SK-N-SH (cell line): ENCODE data around the gene MYO7A.

Experiments used
- CTCF ChIP-seq: fragments of 200-600 bp; sonication (generic); IDR thresholded peaks from 2 replicates; pipeline ENCODE4 v1.6.1; 2017; ENCODE audit warnings: antibody characterized with exemption, mild to moderate bottlenecking, moderate library complexity
- FOXM1 ChIP-seq: IDR thresholded peaks from 2 replicates; pipeline ENCODE4 v1.4.0; 2012; ENCODE audit warnings: low read depth, mild to moderate bottlenecking

- no peak for TF ChIP-seq CTCF
- no peak for TF ChIP-seq FOXM1
Measured at GRCh38 chr11:77153276-77154185, 25.5 kb downstream of the MYO7A start.
